Measurements from ENCODE around the gene AFAP1L1. TPM values are rescaled to one million over a fixed set of nuclear protein-coding genes. Genes with fewer than 3 reads are reported as not detected.
A peak's percentile ranks its signal among the peaks of the same experiment; 100 is the strongest.

Gene AFAP1L1
- total and polyA plus RNA-seq, 10 of the 15 experiments (the other 5 are each of a cell fraction or from before 2014, with no cell fraction given): 0.11 TPM; not detected in 9

DNA sequence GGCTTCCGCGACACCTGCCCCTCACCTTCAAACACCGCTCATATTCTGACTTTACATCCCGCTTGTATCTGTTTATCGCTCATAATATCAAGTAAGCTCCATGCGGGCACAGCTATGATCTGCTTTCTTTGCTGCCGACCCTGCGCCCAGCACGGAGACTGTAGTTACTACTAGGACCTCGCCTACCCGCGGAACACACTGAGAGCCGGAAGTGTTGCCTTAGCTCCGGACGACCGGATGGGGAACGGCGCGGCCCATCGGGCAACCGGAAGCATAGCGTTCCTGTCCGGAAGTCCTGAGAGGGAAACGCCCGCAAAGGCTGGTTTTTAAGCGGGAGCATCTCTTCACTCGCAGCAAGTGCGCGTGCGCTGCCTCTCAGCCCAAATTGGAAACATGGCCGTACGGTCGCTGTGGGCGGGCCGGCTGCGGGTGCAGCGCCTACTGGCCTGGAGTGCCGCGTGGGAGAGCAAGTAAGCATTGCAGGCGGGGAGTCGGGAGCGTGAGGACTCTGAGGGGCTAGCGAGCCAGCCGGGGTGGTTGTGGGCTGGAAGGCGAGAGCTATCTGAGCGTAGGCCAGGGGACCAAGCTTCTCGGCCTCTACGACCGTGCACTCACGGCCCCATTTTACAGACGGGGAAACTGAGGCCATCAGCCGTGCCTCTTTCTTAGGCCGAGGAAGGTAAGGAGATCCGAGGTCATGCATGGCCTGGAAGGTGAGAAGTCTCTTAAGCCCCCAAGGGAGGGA lies 73.7 kb downstream of the AFAP1L1 start, which contains the start of gene GRPEL2 (continued):
- peak; percentile 56 for TF ChIP-seq SIX5 (IDR thresholded peaks at IDR 0.05; ENCODE audit: low read depth, low read length, severe bottlenecking)
- TF ChIP-seq CBX5 (IDR thresholded peaks at IDR 0.05; ENCODE audit: low read depth): no peak
- peak; percentile 68 to 90 for TF ChIP-seq SRF (IDR thresholded peaks at IDR 0.05; ENCODE audit: low read depth in 2 of 2, low read length in 2 of 2)
- 0 out of 2 replicates have a peak, but pooled peaks have one; percentile 29 for TF ChIP-seq CREB1 (IDR thresholded peaks at IDR 0.05; ENCODE audit: low read depth)
- TF ChIP-seq, protein P1, sequence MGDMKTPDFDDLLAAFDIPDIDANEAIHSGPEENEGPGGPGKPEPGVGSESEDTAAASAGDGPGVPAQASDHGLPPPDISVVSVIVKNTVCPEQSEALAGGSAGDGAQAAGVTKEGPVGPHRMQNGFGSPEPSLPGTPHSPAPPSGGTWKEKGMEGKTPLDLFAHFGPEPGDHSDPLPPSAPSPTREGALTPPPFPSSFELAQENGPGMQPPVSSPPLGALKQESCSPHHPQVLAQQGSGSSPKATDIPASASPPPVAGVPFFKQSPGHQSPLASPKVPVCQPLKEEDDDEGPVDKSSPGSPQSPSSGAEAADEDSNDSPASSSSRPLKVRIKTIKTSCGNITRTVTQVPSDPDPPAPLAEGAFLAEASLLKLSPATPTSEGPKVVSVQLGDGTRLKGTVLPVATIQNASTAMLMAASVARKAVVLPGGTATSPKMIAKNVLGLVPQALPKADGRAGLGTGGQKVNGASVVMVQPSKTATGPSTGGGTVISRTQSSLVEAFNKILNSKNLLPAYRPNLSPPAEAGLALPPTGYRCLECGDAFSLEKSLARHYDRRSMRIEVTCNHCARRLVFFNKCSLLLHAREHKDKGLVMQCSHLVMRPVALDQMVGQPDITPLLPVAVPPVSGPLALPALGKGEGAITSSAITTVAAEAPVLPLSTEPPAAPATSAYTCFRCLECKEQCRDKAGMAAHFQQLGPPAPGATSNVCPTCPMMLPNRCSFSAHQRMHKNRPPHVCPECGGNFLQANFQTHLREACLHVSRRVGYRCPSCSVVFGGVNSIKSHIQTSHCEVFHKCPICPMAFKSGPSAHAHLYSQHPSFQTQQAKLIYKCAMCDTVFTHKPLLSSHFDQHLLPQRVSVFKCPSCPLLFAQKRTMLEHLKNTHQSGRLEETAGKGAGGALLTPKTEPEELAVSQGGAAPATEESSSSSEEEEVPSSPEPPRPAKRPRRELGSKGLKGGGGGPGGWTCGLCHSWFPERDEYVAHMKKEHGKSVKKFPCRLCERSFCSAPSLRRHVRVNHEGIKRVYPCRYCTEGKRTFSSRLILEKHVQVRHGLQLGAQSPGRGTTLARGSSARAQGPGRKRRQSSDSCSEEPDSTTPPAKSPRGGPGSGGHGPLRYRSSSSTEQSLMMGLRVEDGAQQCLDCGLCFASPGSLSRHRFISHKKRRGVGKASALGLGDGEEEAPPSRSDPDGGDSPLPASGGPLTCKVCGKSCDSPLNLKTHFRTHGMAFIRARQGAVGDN (IDR thresholded peaks at IDR 0.05): peak; percentile 76
- TF ChIP-seq, protein P2, sequence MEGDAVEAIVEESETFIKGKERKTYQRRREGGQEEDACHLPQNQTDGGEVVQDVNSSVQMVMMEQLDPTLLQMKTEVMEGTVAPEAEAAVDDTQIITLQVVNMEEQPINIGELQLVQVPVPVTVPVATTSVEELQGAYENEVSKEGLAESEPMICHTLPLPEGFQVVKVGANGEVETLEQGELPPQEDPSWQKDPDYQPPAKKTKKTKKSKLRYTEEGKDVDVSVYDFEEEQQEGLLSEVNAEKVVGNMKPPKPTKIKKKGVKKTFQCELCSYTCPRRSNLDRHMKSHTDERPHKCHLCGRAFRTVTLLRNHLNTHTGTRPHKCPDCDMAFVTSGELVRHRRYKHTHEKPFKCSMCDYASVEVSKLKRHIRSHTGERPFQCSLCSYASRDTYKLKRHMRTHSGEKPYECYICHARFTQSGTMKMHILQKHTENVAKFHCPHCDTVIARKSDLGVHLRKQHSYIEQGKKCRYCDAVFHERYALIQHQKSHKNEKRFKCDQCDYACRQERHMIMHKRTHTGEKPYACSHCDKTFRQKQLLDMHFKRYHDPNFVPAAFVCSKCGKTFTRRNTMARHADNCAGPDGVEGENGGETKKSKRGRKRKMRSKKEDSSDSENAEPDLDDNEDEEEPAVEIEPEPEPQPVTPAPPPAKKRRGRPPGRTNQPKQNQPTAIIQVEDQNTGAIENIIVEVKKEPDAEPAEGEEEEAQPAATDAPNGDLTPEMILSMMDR (IDR thresholded peaks at IDR 0.05 in 2 of 3, conservative IDR thresholded peaks at IDR 0.05 in 1 of 3; ENCODE audit: control insufficient read depth in 2 of 3, extremely low read depth in 1 of 3, insufficient read depth in 1 of 3, low read depth in 3 of 3, low read length in 3 of 3): 0 out of 6 replicates have a peak, but pooled peaks of 1 of the 3 experiments have one; percentile 6
- no peak for TF ChIP-seq ZNF274 (IDR thresholded peaks at IDR 0.05; ENCODE audit: insufficient read depth, insufficient read length)
- 0 out of 2 replicates have a peak, but pooled peaks have one; percentile 47 for TF ChIP-seq STAT3 (IDR thresholded peaks at IDR 0.05; ENCODE audit: low read depth, low read length)
- peak; percentile 74 for TF ChIP-seq HCFC1 (IDR thresholded peaks at IDR 0.05; ENCODE audit: low read length)
- peak; percentile 55 for TF ChIP-seq RUNX3 (IDR thresholded peaks at IDR 0.05; ENCODE audit: low read length)
- TF ChIP-seq, protein P3, sequence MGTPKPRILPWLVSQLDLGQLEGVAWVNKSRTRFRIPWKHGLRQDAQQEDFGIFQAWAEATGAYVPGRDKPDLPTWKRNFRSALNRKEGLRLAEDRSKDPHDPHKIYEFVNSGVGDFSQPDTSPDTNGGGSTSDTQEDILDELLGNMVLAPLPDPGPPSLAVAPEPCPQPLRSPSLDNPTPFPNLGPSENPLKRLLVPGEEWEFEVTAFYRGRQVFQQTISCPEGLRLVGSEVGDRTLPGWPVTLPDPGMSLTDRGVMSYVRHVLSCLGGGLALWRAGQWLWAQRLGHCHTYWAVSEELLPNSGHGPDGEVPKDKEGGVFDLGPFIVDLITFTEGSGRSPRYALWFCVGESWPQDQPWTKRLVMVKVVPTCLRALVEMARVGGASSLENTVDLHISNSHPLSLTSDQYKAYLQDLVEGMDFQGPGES (IDR thresholded peaks at IDR 0.05): no peak
- TF ChIP-seq ZNF217 (IDR thresholded peaks at IDR 0.05): peak; percentile 71; the same call in 1 of the 2 replicates
- peak; percentile 79 for TF ChIP-seq HDGF (IDR thresholded peaks at IDR 0.05)
- 0 out of 2 replicates have a peak, but pooled peaks have one; percentile 47 for TF ChIP-seq CHD1 (IDR thresholded peaks at IDR 0.05; ENCODE audit: low read depth, low read length)
- 0 out of 2 replicates have a peak, but pooled peaks have one; percentile 51 for TF ChIP-seq STAT1 (conservative IDR thresholded peaks at IDR 0.05)
- no peak; the same call in 1 of the 2 replicates for TF ChIP-seq WRNIP1 (IDR thresholded peaks at IDR 0.05; ENCODE audit: borderline replicate concordance, low read depth, low read length)
- TF ChIP-seq PML (IDR thresholded peaks at IDR 0.05; ENCODE audit: low read length): peak; percentile 92
- peak; percentile 74 for TF ChIP-seq LARP7 (IDR thresholded peaks at IDR 0.05)
- no peak for TF ChIP-seq NFXL1 (IDR thresholded peaks at IDR 0.05; ENCODE audit: borderline replicate concordance)
- TF ChIP-seq, protein P4, sequence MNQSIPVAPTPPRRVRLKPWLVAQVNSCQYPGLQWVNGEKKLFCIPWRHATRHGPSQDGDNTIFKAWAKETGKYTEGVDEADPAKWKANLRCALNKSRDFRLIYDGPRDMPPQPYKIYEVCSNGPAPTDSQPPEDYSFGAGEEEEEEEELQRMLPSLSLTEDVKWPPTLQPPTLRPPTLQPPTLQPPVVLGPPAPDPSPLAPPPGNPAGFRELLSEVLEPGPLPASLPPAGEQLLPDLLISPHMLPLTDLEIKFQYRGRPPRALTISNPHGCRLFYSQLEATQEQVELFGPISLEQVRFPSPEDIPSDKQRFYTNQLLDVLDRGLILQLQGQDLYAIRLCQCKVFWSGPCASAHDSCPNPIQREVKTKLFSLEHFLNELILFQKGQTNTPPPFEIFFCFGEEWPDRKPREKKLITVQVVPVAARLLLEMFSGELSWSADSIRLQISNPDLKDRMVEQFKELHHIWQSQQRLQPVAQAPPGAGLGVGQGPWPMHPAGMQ (IDR thresholded peaks at IDR 0.05; ENCODE audit: borderline replicate concordance): no peak
- peak; percentile 68 for TF ChIP-seq SREBF2 (IDR thresholded peaks at IDR 0.05; ENCODE audit: low read length)
- no peak for TF ChIP-seq CBX3 (IDR thresholded peaks at IDR 0.05; ENCODE audit: borderline replicate concordance, low read depth)
- peak in 1 of 2 experiments; percentile 62; a peak in 2 of 3 replicates for TF ChIP-seq EGR1 (IDR thresholded peaks at IDR 0.05; ENCODE audit: borderline replicate concordance in 1 of 2, low read depth in 2 of 2, low read length in 2 of 2)

All from GM12878 (cell line).